HG02970 (cell line): ENCODE results near the gene TRIM10.
"Not testable (repeated sequence)": the region's sequence is repeated elsewhere in the genome, so short reads cannot be mapped to it uniquely, and the experiment has no call there.

Source experiments
- ATAC-seq: cut with Tn5 transposase; IDR thresholded peaks from one replicate; pipeline ENCODE4 v1.9.1; 2021; ENCODE audit warnings: mild to moderate bottlenecking, moderate library complexity, moderate number of reproducible peaks; ENCODE audit not compliant: unreplicated experiment, low FRiP score

TRIM10 gene

DNA sequence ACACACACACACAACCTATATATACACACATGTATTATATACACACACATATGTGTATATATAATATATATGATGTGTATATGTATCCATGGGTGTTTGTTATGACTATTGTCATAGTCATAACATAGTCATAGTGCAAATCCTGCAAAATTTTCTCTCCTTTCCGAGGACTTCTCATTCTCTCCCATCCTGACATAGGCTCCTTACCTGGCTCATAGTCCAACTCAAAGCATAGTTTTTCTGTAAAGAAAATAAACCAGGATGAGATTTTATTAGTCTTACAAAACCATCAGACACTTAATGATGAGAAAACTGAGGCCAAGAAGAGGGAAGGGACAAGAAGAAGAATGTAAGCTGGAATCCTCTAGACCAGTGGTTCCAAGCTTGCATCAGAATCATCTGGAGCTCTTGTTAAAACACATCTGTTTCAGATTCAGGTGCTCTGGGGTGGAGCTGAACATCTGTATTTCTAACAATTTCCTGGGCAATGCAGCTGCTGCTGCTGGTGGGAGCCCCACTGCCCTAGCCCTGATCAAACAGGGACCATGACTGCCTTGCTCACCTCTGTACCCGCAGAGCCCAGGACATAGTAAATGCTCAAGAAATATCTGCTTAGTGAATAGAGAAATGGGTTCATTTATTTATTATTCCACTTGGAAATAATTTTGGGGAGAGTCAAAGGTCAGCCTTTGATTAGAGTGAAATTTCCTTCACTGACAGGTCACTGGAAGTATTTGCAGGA, 5.3 kb downstream of the TRIM10 start:
- ATAC-seq, result no peak

DNA sequence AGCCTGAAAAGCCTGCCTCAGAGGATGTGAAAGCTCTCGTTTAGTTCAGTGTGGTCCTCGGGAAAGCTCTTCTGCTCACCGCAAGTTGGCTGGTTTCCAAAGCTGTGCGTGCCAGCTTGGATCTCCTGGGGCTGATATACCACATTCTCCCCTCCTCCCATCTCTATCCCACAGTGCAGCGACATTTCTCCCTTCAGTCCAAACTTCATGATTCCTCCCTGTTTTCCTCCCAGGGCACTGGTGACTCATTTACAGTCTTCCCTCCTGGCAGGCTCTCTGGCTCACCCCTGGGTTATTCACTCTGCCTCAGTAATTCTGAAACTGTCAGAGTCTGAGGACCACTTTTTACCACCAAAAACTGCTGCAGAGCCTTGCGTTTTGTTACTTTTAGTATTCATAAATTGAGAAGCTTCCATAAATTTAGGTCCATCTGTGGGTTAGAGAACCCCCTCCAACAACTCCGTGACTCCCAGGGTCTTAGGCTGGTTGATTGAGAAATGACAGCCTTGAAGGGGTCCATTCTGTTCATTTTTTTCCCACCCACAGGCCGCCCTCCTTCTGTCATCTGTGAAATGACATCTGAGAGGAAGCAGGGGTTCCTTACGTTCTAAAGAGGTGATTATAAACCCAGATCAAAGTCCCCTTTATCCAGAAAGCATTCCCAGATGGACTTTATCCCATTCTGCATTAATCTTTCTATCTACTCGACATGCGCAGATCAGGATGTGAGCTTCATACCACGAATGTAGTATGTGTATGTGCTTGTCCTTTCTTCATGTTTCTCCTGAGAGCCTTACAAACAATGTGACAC, 6.1 kb downstream of the TRIM10 start:
- ATAC-seq, result no peak

DNA sequence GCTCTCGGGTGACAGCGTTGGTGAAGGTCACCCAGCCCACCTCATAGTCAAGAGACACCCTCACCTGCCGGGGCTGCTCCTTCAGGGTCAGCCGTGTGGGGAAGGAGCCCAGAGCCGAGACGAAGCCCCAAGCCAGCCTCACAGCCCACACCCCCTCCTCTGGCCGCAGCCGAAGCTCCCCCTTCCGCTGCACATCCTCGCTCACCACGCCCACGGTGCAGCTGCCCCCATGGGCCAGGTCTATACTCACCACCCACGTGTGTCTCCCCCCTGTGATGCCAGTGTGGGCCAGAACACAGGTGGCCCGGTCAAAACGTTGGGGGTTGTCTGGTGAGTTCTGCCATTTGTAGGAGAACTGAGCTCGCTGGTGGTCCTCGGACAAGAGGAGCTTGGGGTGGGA, 7.0 kb downstream of the TRIM10 start:
- ATAC-seq, result no peak

DNA sequence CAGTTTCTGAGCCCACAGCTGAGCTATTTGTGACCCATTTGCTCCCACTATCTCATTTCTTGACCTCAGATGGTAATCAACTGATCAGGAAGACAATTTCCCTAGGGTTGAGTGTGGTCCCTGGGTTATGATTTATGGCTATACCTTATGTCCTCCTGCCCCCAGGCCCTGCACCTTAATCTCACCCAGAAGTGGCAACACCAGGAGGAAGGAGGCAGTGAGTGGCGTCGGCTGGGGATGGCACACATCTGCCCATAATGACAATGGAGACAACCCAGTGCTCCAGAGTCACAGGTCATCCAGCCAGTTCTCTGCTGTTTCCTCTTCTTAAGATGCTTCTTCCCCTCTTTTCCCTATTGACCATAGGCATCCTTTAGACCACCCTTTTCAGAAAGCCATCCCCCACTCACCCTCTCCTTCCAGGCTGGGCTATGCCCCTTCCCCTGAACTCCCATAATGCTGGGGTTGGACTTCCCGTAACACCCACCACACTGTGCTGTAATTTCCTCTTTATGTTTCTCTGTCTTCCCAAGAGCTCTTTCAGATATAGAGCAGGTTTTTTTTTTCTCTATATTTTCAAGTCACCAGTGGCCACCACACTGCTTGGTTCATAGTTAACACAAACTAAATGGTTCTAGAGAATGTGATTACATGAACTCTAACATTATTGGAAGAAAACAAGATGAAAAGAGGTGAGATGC, 8.0 kb downstream of the TRIM10 start:
- no peak for ATAC-seq

DNA sequence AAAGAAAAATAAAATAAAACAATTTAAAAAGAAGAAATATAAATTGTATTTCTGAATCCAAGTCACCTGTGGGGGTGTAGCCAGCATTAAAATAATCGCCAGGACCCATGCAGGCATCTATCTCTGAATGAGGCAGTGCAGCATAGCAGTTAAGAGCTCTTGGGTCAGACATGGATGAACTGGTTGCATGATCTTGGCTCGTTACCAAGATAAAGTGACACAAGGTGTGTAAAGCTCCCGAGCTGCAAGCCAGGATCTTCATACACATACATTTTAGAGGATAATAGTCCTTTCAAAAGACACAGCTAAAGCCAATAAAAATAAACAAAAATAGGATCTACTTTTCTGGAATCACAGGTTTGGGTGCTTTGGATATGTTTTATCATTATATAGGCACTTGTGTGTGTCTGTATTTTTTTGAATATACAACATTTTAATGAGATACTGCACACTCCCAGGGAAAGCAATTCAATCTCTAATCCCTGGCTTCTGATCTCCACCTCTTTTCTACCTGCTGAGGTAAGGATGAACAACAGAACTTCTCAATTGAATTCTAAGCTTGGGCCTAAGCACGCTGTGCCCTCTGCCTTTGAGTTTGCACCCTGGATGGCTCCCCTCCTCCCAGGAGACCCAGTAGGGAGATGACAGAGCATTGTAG, 8.9 kb downstream of the TRIM10 start:
- no peak for ATAC-seq

DNA sequence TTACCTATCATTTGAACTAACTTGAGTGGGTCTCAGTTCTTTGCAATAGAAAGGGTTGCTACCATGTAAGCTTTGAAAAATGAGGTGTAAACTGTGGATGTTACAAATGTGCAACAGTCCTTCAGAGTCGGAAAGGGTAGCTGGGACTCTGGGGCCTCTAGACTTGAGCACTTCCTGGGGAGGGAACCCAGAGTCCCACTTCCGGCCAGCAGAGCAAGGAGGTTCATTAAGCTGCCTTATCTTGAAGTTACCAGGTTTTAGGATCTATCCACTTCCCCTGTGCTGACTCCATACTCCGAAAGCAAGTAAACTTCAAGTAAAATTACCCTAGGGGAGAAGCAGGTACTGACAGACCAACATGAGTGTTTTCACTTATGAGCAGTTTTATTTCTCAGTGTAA, 9.4 kb downstream of the TRIM10 start:
- ATAC-seq, result no peak

DNA sequence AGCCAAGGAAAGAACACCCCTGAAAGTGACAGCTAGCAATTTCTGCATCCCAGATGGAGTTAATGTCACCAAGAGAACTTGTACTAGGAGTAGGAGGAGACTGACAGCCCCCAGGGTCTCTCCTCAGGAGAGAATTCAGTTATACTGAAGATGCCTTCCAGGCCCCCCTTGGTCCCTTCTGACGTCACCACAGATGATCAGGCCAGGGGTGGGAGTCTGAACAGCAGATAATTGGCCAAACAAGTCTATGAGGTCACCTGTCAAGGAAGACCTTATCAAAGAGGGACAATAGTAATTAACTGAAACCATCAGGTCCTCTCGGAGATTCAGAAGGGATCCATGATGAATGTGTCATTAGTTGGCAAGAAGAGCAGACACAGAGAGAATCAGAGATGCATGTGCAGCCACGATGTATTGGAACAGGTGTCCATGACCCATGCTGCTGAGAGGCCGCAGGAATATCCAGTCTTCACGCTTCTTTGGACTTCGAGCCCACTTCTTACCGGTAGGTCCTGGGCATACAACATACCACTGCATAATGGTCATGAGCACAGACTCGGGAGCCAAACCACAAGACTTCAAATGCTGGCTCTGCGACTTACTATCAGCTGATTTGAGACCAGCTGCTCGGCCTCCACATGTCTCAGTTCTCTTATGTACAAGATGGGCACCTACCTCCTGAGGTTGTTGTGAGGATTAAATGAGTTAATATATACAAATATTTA, 10.2 kb downstream of the TRIM10 start:
- ATAC-seq, result no peak

DNA sequence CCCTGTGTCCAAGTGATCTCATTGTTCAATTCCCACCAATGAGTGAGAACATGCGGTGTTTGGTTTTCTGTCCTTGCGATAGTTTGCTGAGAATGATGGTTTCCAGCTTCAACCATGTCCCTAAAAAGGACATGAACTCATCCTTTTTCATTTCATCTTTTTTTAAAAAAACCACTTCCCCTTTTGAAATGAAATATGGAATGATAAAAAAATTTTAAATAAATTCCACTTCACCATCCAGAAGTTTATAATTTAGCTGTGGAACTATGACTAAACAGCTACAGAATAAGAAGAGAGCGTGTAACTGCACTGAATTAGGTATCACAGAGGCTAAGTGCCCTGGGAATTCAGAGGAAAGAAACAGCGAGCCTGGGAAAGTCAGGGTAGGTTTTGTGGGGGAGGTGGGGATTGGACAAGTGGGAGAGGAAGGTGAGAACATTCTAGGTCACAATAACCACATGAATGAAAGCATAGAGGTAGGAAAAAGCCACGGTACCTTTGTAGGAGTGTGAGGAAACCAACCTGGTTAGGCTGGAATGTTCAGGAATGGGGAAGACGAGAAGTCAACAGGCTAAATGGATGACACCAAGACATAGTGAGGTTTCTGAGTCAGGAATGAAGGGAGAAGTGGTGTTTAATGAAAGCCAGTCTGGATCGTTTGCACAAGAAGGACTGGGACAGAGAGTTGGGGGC, 11.0 kb downstream of the TRIM10 start:
- ATAC-seq, result no peak

DNA sequence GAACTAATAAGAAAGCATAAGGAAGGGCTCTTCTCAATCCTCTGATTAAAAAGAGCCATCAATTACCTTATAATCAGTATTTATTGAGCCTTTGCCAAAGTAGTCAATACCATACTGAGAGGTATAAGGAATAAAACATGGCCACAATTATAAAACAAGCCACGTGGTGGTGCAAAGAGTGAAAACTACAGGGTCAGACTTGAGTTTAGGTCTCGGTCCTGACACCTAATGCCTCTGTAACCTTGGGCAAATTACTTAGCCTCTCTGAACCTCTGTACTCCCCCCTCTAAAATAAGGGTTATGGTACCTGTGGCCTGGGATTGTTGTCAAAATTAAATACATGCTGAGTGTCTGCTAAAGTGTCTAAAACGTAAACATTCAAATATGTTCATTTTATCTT, 11.8 kb downstream of the TRIM10 start:
- ATAC-seq, result no peak

DNA sequence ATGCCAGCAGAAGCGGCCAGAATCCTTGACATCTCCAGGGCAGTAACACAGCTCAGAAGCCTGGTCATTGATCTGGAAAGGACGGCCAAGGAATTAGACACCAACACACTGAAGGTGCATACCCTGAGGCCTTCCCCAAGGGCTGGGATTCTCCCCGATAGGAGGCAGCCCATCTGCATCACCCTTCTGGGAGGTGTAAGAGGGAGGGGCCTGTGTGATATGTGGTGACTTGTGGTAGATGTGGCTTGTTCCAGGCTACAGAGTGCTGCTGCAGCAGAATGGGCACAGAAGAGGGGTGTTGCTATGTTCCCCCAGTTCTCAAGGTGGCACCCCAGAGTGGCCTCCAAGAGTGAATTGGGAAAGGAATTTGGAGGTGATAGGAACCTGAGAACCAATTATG, 13.9 kb downstream of the TRIM10 start:
- no peak for ATAC-seq

DNA sequence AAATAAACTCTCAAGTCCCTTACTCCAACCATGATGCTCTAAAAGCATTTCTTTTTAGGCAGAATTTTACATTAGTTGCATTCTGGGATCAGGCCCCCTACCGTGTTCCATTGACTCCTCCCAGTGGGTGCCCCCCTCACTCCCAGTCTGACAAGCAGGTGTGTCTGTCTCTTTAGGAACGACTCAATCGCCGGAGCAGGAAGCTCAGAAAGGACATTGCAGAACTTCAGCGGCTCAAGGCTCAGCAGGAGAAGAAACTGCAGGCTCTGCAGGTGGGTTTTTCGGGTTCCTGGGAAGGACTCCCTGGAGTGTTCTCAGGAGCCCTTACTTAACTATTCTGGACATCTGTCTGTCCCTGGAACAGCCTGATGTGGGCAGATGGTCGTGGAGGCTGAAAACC, 15.2 kb downstream of the TRIM10 start:
- no peak for ATAC-seq

DNA sequence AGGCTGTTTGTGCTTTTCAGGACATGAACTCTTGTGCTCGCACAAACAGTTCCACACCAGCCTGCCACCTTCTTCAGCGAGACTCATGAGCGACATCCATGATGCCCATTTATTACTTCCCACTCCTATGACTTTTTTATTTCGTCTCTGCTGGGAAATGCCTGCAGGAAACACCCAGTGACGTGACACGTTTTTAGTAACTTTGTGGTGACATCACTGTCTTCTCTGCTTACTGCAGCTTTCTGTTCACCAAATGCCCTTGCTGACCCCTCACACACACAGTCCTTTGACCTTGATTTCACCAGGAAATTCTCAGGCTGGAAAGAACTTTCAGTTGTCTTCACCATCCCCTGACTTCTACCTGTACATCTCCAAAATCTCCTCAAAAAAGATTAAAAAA, 16.2 kb downstream of the TRIM10 start:
- no peak for ATAC-seq

DNA sequence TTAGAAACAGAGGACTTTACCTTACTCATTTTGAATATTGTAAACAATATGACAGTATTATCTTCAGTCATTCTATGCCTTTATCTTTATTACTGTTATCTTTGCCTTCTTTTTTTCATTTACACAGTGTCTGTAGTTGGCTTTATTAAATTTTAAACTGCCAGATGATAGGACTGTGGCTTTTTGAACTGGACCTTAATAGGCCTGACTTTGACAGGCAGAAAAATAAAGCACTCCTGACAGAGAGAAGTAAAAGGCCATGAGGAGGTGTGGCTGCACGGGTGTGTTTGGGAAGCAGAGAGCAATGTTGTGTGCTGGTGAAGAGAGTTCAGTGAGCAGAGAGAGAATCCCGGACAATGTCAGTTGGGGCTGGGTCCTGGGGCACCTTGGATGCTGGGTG, 17.2 kb downstream of the TRIM10 start:
- no peak for ATAC-seq

DNA sequence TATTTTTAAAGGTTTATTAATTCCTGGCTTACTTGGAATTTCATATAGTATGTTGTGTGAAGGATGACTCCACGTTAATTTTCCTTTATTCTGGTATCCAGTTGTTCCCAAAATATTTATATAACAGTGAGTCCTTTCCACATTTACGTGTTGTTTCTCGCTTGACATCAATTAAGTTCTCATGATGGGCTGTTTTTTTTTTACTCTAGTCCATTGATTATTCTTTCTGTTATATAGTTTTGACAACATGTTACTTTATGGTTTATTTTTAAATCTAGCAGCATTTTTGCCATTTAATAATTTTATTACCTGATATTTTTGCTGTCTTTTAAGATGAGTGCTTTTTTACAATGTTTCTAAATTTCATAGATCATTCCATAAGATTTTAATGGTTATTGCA, 18.3 kb downstream of the TRIM10 start:
- no peak for ATAC-seq

DNA sequence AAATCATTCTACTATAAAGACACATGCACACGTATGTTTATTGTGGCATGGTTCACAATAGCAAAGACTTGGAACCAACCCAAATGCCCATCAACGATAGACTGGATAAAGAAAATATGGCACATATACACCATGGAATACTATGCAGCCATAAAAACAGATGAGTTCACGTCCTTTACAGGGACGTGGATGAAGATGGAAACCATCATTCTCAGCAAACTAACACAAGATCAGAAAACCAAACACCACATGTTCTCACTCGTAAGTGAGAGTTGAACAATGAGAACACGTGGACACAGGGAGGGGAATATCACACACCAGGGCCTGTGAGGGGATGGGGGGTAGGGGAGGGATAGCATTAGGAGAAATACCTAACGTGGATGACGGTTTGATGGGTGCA, 20.8 kb downstream of the TRIM10 start:
- ATAC-seq, result not testable (repeated sequence)

DNA sequence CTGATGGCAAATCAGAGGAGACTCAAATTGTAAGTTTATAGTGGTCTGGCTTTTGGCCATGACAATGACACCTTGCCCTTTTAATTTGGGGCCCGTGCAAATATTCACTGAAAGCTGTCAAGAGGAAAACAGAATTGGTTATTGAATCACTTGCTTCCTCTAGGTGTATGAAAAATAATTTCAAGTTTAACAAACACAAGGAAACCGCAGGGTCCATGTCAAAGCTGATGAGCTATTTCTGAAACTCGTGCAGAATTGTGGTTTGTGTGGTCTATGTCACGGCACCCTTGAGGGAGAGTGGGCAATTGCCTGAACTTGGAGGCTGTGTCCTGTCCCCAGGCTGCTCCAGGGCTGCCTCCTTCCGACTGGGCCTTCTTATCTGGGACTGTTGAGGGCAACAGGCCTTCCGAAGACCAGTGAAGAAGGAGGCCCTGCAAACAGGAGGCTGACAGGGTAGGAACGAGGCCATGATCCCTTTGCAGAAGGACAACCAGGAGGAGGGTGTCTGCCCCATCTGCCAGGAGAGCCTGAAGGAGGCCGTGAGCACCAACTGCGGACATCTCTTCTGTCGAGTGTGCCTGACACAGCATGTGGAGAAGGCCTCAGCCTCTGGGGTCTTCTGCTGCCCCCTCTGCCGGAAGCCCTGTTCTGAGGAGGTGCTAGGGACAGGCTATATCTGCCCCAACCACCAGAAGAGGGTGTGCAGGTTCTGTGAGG, 24.3 kb downstream of the TRIM10 start:
- no peak for ATAC-seq

DNA sequence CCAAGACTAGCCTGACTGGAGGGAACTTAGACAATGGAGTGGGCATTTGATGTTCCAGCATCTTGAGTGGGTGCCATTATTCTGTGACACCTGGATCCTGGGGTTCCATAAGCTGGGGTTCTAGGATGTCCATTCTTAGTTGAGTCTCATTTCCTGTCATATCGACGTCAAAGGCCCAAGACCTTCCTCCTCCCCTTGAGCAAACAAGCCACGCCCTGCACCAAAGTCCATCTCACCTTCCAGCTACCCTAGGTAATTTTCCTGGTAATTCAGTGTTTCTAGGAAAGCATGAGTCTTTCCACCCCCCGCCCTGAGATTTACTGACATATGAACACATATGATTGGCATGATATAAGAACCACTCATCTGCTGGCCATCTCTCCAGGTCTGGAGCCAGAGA, 25.3 kb downstream of the TRIM10 start, which contains the start of gene TRIM40:
TRIM40 (plus strand) TSS at position 384 of the 400 bp plus-strand sequence. CDS start 897 bp downstream, outside the sequence.
- no peak for ATAC-seq

DNA sequence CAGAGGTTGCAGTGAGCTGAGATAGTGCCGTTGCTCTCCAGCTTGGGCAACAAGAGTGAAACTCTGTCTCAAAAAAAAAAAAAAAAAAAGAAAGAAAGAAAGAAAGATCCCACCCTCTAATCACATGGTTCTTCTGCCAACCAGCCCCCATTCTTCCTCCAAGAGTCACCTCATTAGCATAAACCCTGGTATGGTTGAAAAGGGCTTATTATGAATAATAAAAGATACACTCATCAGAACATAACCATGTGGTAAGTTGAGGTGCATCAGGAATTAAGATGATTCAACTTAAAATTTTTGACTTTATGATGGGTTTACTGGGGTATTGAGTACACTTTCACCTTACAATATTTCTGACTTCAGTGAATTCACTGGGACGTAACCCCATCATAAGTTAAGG, 25.9 kb downstream of the TRIM10 start:
- ATAC-seq, result no peak

DNA sequence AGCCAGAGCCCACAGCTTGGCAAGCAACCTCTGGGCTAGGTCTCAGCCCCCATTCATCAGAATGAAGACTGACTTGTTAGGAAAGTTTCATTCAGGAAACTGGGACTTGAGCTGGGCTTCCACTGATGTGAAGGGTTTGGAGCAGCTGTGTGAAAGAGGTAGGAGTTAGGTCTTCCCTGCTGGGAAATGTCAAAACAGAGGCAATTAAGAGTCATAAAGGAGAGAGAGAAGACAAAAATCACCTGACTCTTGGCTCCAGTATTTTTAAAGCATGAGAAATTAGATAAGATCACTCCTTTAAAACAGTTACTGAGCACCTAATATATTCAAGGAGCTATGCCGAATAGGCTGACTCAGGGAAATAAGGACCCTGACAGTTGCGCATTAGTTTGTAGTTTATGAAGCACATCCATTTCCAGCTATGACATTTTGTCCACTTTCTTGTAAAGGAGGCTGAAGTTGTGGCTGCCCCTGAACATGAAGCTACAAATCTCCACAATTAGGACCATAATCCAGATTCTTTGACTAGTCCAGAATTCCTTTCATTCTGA, 29.0 kb downstream of the TRIM10 start:
- no peak for ATAC-seq
